Colonic mucosa (tissue), 4 donors: ENCODE results near the gene KANSL3. TPM values are rescaled to one million over a fixed set of nuclear protein-coding genes. Genes with fewer than 3 reads are reported as not detected.

Source experiments
- DNase-seq: peaks from one replicate; pipeline ENCODE4 v3.0.0-alpha.2; 2020
- H3K27ac ChIP-seq: fragments of 200-600 bp; one replicate; pipeline ENCODE4 v1.8.0; 2021
- H3K27me3 ChIP-seq: fragments of 200-600 bp; one replicate; pipeline ENCODE4 v1.8.0; 2021
- H3K36me3 ChIP-seq: fragments of 200-600 bp; one replicate; pipeline ENCODE4 v1.8.0; 2021
- H3K4me1 ChIP-seq: fragments of 200-600 bp; one replicate; pipeline ENCODE4 v1.8.0; 2021; ENCODE audit warnings: mild to moderate bottlenecking
- H3K4me3 ChIP-seq: fragments of 200-600 bp; one replicate; pipeline ENCODE4 v1.8.0; 2021
- H3K9ac ChIP-seq, 2 donors: one replicate each; pipeline ENCODE4 v1.7.0; 2013; ENCODE audit warnings: control low read depth in 2 of 2, low read depth in 2 of 2, low read length in 2 of 2
- H3K9me3 ChIP-seq: fragments of 200-600 bp; one replicate; pipeline ENCODE4 v1.8.0; 2021
- CTCF ChIP-seq: fragments of 200-600 bp; IDR thresholded peaks from one replicate; pipeline ENCODE4 v1.8.0; 2022; ENCODE audit warnings: antibody characterized with exemption, mild to moderate bottlenecking
- intact Hi-C: fragments of 100-400 bp; cut with DNase I; formaldehyde crosslinking; loops from one replicate; pipeline ENCODE4 v1.14.1; 2022
- total RNA-seq, 2 donors: library from RNA; stranded (reverse); fragmentation: NEBNext Ultra II Directional in 1 of 2; extraction: Animal tissue kit (Norgen Biotek cat#: 25700) in 1 of 2; gene quantifications; one replicate each; pipeline ENCODE4 v1.2.1, GENCODE V29; 2021
- donor health status: healthy.
- donor health status: DM: no; HTN: no; CAD: no.
- donor health status: DM: no; HTN: no; CAD: no.

Gene KANSL3
- total RNA-seq = 10 to 100 TPM; 33.6 to 36.5 TPM

GRCh38 chr2:96638144-96639121, at the start of gene KANSL3:
KANSL3 (minus strand) TSS chr2:96638312; CDS start chr2:96637135, 1,177 bp downstream.
- H3K9ac ChIP-seq = peak within 1 kb of the TSS; percentile 81 to 86
- peaks cover 9% of the 10 kb centered on the region for H3K4me1 ChIP-seq
- H3K27ac ChIP-seq = peak within 1 kb of the TSS; percentile 82
- intact Hi-C loops = loop anchor here (10.0 kb wide), 1 partner anchor 96 kb away; no protein-coding TSS in a partner anchor
- no peak for TF ChIP-seq CTCF
- H3K9me3 ChIP-seq = no peaks in the 10 kb centered on the region
- no peaks in the 10 kb centered on the region for H3K27me3 ChIP-seq
- peak; percentile 89 for DNase-seq
- H3K36me3 ChIP-seq = no peaks in the 10 kb centered on the region
- H3K4me3 ChIP-seq = peak within 1 kb of the TSS; percentile 46

- H3K27me3 ChIP-seq = no peaks in the 10 kb centered on the region
- intact Hi-C loops = no loop called here
- no peaks in the 10 kb centered on the region for H3K36me3 ChIP-seq
- H3K4me3 ChIP-seq = no peak overlapping the region
- no peak overlapping the region for H3K27ac ChIP-seq
- H3K4me1 ChIP-seq = no peaks in the 10 kb centered on the region
- no peaks in the 10 kb centered on the region for H3K9me3 ChIP-seq
- H3K9ac ChIP-seq = no peak overlapping the region
- no peak for DNase-seq
- no peak for TF ChIP-seq CTCF
Measured at GRCh38 chr2:96687266-96687665, 49.2 kb upstream of the KANSL3 start.

GRCh38 chr2:96685577-96686459, 47.7 kb upstream of the KANSL3 start:
- DNase-seq = no peak
- Histone ChIP-seq H3K9me3 (no peaks in the 10 kb centered on the region), H3K4me1 (no peaks in the 10 kb centered on the region), H3K36me3 (no peaks in the 10 kb centered on the region), H3K27me3 (no peaks in the 10 kb centered on the region), H3K27ac (no peak overlapping the region), H3K4me3 (no peak overlapping the region), H3K9ac (no peak overlapping the region)
- no peak for TF ChIP-seq CTCF
- intact Hi-C loops = no loop called here

- no peak overlapping the region for H3K9ac ChIP-seq
- intact Hi-C loops = no loop called here
- H3K27ac ChIP-seq = no peak overlapping the region
- no peaks in the 10 kb centered on the region for H3K9me3 ChIP-seq
- H3K27me3 ChIP-seq = no peaks in the 10 kb centered on the region
- no peak for TF ChIP-seq CTCF
- H3K4me3 ChIP-seq = no peak overlapping the region
- no peak for DNase-seq
- H3K36me3 ChIP-seq = no peaks in the 10 kb centered on the region
- H3K4me1 ChIP-seq = no peaks in the 10 kb centered on the region
Measured at GRCh38 chr2:96684883-96685576, 46.9 kb upstream of the KANSL3 start.
